Upper lobe of left lung (tissue), 6 donors: Measurements from ENCODE around the gene NEURL1B. TPM values are rescaled to one million over a fixed set of nuclear protein-coding genes. Genes with fewer than 3 reads are reported as not detected.

ENCODE experiments used
- ATAC-seq, 2 donors: fragments of 200-7000 bp; cut with Tn5 transposase; one replicate each; pipeline ENCODE4 v1.9.1; 2022; ENCODE audit warnings: mild to moderate bottlenecking in 2 of 2, moderate library complexity in 2 of 2; ENCODE audit not compliant: low FRiP score in 2 of 2
- DNase-seq, 2 donors: peaks; one replicate each; pipeline ENCODE4 v3.0.0-alpha.2; 2019 to 2020
- H3K27ac ChIP-seq, 4 donors: fragments of 200-600 bp; sonication (generic); one replicate each; pipeline ENCODE4 v1.5.1; 2016 to 2019
- H3K27me3 ChIP-seq, 4 donors: fragments of 200-600 bp; sonication (generic); one replicate each; pipeline ENCODE4 v1.5.1; 2017 to 2019
- H3K36me3 ChIP-seq, 4 donors: fragments of 200-600 bp; sonication (generic); one replicate each; pipeline ENCODE4 v1.5.1; 2016 to 2019
- H3K4me1 ChIP-seq, 4 donors: fragments of 200-600 bp; sonication (generic); one replicate each; pipeline ENCODE4 v1.5.1; 2018 to 2019
- H3K4me3 ChIP-seq, 4 donors: fragments of 200-600 bp; sonication (generic); one replicate each; pipeline ENCODE4 v1.5.1; 2017 to 2019; ENCODE audit warnings: mild to moderate bottlenecking in 2 of 4, moderate library complexity in 1 of 4
- H3K9me3 ChIP-seq, 4 donors: fragments of 200-600 bp; sonication (generic); one replicate each; pipeline ENCODE4 v1.5.1; 2018 to 2019
- EP300 ChIP-seq, 4 donors: sonication (generic); formaldehyde crosslinking; IDR thresholded peaks; one replicate each; pipeline ENCODE4 v1.5.1; 2017; ENCODE audit warnings: antibody characterized with exemption in 4 of 4, control low read depth in 2 of 4
- POLR2A ChIP-seq, 4 donors: fragments of 450-650 bp; IDR thresholded peaks; one replicate each; pipeline ENCODE4 v1.5.1; 2016 to 2017; ENCODE audit warnings: antibody characterized with exemption in 4 of 4, mild to moderate bottlenecking in 2 of 4
- POLR2AphosphoS5 ChIP-seq, 2 donors: sonication (generic); formaldehyde crosslinking; IDR thresholded peaks; one replicate each; pipeline ENCODE4 v1.5.1; 2017; ENCODE audit warnings: antibody characterized with exemption in 2 of 2
- WGBS, 2 donors: methylation state at CpG; one replicate each; pipeline ENCODE4 v1.1.5; 2017 to 2018; 5-methylcytosine and 5-hydroxymethylcytosine counted together
- total RNA-seq, 6 donors: library from RNA; depleted of rRNA in 4 of 6; stranded (reverse); fragments of >200 nt in 4 of 6; gene quantifications; one replicate each; pipeline versions ENCODE4 v1.1.0 to v1.2.1, GENCODE V29; 2016 to 2021
- TF ChIP-seq, protein P1 (sequence below), 6 experiments: fragments of 450-650 bp in 4 of 6; fragments of 200-600 bp in 2 of 6; sonication (generic) in 2 of 6; IDR thresholded peaks; one replicate each; pipeline ENCODE4 v1.5.1; 2016 to 2019; ENCODE audit warnings: antibody characterized with exemption in 6 of 6
- donor health status: DM: no; HTN: no; CAD: no; lungs with moderate emphysema.
- donor health status: DM: no; HTN: yes; CAD: no; lungs with severe emphysema.

The NEURL1B gene
- total RNA-seq, 6 donors from 2014 or later = 6.3 to 29.4 (median 15.1) TPM

DNA sequence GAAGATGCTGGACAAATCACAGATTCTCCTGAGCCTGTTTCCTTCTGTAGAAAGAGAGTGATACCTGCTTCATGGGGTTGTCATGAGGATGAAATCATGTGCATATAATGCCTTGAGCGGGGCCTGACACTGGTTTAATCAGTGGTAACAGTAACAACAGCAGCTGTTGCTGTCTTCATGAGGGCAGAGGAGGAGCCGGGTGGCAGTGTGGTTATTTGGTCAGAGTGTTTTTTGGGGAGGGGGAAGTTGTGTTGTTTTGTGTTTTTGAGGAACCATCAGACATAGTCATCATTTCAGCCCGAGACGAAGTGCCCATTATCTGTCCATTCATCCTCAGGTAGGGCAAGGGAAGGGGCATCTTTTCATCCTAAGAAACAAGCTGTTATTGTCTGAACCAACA lies 44.0 kb downstream of the NEURL1B start:
- no peak for DNase-seq
- WGBS, 2 donors = 90 to 94% methylated on average over 4 of the region's 4 CpGs

GRCh38 chr5:172686111-172686510 lies 45.0 kb downstream of the NEURL1B start:
- DNase-seq = peak in 1 of 2 donors; percentile 69
- Histone ChIP-seq H3K27me3 (no peaks in the 10 kb centered on the region), H3K27ac (peak overlapping the region in 1 of 4 donors; percentile 35), H3K4me3 (no peak overlapping the region), H3K4me1 (peaks cover 11 to 21% (median 15%) of the 10 kb centered on the region in 4 donors), H3K36me3 (peaks cover 0 to 30% (median 7%) of the 10 kb centered on the region in 4 donors), H3K9me3 (no peaks in the 10 kb centered on the region)
- TF ChIP-seq, protein P1, sequence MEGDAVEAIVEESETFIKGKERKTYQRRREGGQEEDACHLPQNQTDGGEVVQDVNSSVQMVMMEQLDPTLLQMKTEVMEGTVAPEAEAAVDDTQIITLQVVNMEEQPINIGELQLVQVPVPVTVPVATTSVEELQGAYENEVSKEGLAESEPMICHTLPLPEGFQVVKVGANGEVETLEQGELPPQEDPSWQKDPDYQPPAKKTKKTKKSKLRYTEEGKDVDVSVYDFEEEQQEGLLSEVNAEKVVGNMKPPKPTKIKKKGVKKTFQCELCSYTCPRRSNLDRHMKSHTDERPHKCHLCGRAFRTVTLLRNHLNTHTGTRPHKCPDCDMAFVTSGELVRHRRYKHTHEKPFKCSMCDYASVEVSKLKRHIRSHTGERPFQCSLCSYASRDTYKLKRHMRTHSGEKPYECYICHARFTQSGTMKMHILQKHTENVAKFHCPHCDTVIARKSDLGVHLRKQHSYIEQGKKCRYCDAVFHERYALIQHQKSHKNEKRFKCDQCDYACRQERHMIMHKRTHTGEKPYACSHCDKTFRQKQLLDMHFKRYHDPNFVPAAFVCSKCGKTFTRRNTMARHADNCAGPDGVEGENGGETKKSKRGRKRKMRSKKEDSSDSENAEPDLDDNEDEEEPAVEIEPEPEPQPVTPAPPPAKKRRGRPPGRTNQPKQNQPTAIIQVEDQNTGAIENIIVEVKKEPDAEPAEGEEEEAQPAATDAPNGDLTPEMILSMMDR (IDR thresholded peaks at IDR 0.05) = no peak
- TF ChIP-seq POLR2AphosphoS5 (IDR thresholded peaks at IDR 0.05) = no peak
- ATAC-seq = no peak
- 90 to 96% methylated on average over 5 to 10 of the region's 10 CpGs for WGBS, 2 donors

More for the DNA sequence above, 44.0 kb downstream of the NEURL1B start:
- no peak for TF ChIP-seq POLR2AphosphoS5 (IDR thresholded peaks at IDR 0.05)
- TF ChIP-seq, protein P1 (IDR thresholded peaks at IDR 0.05) = no peak
- no peak for TF ChIP-seq POLR2A (IDR thresholded peaks at IDR 0.05)
- TF ChIP-seq EP300 (IDR thresholded peaks at IDR 0.05) = no peak
- Histone ChIP-seq H3K27ac (no peak overlapping the region), H3K27me3 (no peaks in the 10 kb centered on the region), H3K4me3 (no peak overlapping the region), H3K9me3 (no peaks in the 10 kb centered on the region), H3K36me3 (peaks cover 0 to 24% (median 7%) of the 10 kb centered on the region in 4 donors), H3K4me1 (peaks cover 11 to 21% (median 17%) of the 10 kb centered on the region in 4 donors)
- ATAC-seq = no peak

DNA sequence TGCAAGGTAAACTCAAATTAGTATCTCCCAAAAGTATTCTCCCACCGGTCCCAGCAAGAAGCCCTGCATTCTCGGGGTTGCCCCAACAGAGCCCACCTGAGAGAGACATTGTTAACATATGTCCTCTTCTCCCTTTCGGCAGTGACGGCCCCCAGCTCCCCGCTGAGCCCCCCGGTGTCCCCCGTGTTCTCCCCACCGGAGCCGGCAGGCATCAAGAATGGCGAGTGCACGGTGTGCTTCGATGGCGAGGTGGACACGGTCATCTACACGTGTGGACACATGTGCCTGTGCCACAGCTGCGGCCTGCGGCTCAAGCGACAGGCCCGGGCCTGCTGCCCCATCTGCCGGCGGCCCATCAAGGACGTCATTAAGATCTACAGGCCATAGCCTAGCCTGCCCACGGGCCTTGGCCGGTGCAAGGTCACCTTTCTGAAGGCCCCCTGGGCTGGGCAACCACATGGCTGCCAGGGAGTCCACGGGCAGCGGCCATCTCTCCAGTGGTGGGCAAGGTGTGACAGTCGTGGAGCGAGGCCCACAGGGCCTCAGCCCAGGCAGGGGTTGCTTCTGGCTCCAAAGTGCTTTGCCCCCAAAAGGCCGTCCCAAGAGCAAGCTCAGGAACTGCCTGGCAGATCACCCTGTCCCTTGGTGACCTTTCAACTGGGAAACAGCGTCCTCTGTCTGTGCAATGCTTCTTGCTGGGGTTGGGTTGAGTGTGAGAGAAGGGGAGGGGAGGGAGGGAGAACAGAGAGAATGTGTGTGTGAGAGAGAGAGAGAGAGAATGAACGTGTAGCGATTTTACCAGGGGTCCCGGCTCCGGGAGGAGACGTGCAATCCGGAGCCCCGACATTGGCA lies 45.7 kb downstream of the NEURL1B start:
- Histone ChIP-seq H3K9me3 (no peaks in the 10 kb centered on the region), H3K4me1 (peaks cover 11 to 21% (median 15%) of the 10 kb centered on the region in 4 donors), H3K27me3 (no peaks in the 10 kb centered on the region), H3K4me3 (no peak overlapping the region), H3K27ac (peak overlapping the region in 1 of 4 donors; percentile 44), H3K36me3 (peaks cover 0 to 30% (median 7%) of the 10 kb centered on the region in 4 donors)
- WGBS, 2 donors = 94 to 96% methylated on average over 32 to 36 of the region's 37 CpGs
- TF ChIP-seq POLR2AphosphoS5 (IDR thresholded peaks at IDR 0.05) (no peak), POLR2A (IDR thresholded peaks at IDR 0.05) (no peak), EP300 (IDR thresholded peaks at IDR 0.05) (no peak)
- TF ChIP-seq, protein P1 (IDR thresholded peaks at IDR 0.05) = no peak
- DNase-seq (peak in 1 of 2 donors; percentile 79), ATAC-seq (no peak)

- Histone ChIP-seq H3K27me3 (no peaks in the 10 kb centered on the region), H3K4me1 (peaks cover 12 to 21% (median 17%) of the 10 kb centered on the region in 4 donors), H3K27ac (peak overlapping the region; percentile 40 to 68 (median 50)), H3K4me3 (no peak overlapping the region), H3K9me3 (no peaks in the 10 kb centered on the region), H3K36me3 (peaks cover 0 to 30% (median 7%) of the 10 kb centered on the region in 4 donors)
- TF ChIP-seq POLR2A (IDR thresholded peaks at IDR 0.05) = no peak
- no peak for TF ChIP-seq EP300 (IDR thresholded peaks at IDR 0.05)
- TF ChIP-seq, protein P1 (IDR thresholded peaks at IDR 0.05) = no peak
- TF ChIP-seq POLR2AphosphoS5 (IDR thresholded peaks at IDR 0.05) = no peak
- 78 to 86% methylated on average over 4 of the region's 4 CpGs for WGBS, 2 donors
- no peak for DNase-seq
- ATAC-seq = no peak
Observed at GRCh38 chr5:172687940-172688339, 46.9 kb downstream of the NEURL1B start.
